GM10266 (cell line): Measurements from ENCODE around the gene TAX1BP1.
A peak's percentile ranks its signal among the peaks of the same experiment; 100 is the strongest.

Experiments
- DNase-seq: peaks from one replicate; pipeline ENCODE4 v3.0.0; 2012; ENCODE audit errors: extremely low spot score
- TF ChIP-seq, protein P1 (sequence below): IDR thresholded peaks from 2 replicates; pipeline ENCODE4 v1.5.1; 2012; ENCODE audit warnings: mild to moderate bottlenecking, low read depth; ENCODE audit not compliant: control insufficient read depth, insufficient read depth; ENCODE audit errors: missing control alignments

Gene TAX1BP1

DNA sequence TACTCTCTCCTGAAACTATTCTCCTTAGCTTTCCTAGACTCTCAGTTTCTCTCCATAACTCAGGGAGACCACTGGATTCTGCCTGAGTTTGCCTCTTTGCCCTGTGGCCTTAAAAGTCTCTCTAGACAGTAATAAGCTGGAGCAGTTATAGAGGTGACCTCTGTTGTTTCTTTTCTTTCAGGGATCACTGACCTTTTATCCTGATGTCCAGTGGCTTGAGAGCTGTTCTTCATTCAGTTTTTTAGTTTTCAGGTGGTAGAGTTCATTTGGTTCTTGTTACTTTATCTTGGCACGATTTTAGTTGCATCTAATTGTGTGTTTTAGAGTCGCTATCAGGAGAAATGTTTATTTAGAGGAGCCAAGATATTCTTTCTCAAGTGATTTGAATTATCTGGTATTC is 37.7 kb downstream of the TAX1BP1 start:
- no peak for DNase-seq
- TF ChIP-seq, protein P1, sequence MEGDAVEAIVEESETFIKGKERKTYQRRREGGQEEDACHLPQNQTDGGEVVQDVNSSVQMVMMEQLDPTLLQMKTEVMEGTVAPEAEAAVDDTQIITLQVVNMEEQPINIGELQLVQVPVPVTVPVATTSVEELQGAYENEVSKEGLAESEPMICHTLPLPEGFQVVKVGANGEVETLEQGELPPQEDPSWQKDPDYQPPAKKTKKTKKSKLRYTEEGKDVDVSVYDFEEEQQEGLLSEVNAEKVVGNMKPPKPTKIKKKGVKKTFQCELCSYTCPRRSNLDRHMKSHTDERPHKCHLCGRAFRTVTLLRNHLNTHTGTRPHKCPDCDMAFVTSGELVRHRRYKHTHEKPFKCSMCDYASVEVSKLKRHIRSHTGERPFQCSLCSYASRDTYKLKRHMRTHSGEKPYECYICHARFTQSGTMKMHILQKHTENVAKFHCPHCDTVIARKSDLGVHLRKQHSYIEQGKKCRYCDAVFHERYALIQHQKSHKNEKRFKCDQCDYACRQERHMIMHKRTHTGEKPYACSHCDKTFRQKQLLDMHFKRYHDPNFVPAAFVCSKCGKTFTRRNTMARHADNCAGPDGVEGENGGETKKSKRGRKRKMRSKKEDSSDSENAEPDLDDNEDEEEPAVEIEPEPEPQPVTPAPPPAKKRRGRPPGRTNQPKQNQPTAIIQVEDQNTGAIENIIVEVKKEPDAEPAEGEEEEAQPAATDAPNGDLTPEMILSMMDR: no peak

DNA sequence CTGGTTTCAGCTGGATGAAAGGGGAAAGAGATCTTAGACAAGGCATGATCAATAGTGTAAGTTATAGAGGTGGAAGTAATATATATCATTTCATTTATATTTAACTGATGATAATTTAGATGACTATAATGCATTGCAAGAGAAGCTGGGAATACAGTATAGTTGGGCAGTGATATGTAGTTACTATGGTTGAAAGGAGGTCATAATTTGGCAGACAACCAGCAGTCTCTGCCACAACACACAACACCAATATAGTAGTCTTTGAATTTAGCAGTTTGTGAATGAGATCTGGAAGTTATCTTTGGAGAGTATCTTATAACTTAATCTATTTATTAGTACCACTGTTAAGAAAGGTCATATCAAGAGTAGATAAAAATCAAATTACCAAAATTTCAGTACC is 39.9 kb downstream of the TAX1BP1 start:
- TF ChIP-seq, protein P1: no peak
- no peak for DNase-seq

DNA sequence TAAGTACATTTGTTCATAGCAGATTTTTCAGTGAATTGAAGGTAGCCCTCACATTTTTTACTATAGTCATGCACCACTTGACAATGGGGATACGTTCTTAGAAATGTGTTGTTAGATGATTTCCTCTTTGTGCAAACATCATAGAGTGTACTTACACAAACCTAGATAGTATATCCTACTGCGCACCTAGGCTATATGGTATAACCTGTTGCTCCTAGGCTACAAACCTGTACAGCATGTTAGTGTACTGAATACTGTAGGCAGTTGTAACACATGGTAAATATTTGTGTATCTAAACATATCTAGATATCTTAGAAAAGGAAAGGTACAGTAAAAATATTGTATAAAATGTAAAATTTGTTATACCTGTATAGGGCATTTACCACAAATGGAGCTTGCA is 41.2 kb downstream of the TAX1BP1 start:
- no peak for DNase-seq
- TF ChIP-seq, protein P1: no peak

DNA sequence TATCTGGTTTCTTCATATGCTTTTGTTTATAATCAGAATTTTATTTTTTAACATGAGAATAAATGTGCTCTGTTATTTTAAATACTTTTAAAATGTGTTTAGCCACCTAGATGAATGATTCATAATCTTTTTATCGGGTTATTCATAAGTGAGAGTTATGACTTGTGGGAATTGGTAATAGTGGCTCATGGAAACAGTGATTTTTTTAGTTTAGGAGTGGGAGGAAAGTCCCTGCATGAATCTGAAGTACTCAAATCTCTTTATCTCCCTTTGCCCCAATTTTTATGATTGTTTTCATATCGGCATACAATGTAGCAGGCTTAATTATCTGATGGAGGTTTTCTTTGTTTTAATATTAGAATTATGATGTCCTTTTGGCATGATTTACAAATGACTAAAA is 42.9 kb downstream of the TAX1BP1 start:
- no peak for DNase-seq
- TF ChIP-seq, protein P1: no peak

DNA sequence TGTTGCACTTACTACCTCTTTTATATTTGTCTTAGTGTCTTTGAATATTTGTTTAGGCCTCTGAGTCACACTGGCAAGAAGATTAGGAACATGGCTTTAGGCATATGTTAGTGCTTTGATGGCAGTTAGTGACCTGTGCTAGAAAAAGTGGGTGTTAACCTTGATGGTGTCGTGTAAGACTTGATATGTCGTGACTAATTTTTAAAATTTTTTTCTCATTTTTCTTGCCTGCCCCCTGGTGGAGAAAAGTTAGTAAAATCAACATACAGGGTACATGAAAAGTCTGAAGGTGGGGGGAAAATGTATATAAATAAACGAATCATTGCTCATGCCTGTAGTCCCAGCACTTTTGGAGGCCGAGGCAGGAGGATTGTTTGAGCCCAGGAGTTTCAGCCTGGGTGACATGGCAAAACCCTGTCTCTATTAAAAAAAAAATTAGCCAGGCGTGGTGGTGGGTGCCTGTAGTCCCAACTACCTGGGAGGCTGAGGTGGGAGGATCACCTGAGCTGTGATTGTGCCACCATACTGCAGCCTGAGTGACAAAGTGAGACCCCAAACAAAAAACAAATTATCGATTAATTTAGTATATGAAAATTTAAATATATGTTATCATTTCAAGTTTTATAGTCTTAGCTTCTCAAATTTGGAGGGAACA is 44.6 kb downstream of the TAX1BP1 start:
- peak; percentile 6 for DNase-seq
- TF ChIP-seq, protein P1: peak; percentile 47

DNA sequence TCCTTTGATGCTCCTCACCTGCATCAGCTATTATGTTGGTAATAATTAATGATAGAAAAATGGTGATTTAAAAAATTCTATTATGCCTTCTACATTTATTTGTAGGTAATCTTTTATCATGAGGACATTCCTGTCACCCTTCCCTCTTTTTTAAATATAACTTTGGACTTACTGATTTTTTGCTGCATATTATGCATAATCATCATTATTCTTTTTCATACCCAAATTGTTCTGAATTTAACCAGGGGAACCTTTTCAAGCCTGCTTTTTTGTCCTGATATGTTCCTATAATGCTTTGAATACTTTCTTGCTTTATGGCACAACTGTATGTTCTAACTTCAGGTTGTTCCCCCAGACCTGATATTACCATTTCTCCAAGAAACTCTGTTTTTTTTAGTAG is 48.5 kb downstream of the TAX1BP1 start:
- TF ChIP-seq, protein P1: no peak
- no peak for DNase-seq

DNA sequence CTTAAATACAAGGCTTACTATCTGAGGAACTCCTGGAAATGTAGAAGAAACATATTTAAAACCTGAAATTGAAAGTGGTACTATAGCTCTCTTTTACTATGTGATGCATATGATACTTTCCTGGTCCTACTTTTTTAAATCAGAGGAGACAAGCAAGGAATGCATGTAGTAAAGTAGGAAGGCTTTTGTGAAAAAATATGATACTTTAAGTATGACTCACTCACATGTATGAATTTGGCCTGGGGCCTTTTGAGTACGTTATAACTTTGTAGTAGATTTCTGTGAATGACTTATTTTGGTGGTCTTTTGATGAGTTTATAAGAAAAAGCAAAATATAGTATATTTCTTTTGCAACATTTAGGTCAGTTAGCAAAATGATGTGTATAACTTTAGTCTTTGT is 53.8 kb downstream of the TAX1BP1 start:
- no peak for DNase-seq
- TF ChIP-seq, protein P1: no peak
